NCI-H187 (cell line): Measurements from ENCODE around the gene TSPOAP1.

Experiments used
- DNase-seq, 2 experiments: peaks; one replicate each; lab custom pipeline; 2025; lab: John Stamatoyannopoulos, UW

Gene TSPOAP1

GRCh38 chr17:58278661-58279015 lies 50.0 kb downstream of the TSPOAP1 start:
- DNase-seq, result no peak

DNA sequence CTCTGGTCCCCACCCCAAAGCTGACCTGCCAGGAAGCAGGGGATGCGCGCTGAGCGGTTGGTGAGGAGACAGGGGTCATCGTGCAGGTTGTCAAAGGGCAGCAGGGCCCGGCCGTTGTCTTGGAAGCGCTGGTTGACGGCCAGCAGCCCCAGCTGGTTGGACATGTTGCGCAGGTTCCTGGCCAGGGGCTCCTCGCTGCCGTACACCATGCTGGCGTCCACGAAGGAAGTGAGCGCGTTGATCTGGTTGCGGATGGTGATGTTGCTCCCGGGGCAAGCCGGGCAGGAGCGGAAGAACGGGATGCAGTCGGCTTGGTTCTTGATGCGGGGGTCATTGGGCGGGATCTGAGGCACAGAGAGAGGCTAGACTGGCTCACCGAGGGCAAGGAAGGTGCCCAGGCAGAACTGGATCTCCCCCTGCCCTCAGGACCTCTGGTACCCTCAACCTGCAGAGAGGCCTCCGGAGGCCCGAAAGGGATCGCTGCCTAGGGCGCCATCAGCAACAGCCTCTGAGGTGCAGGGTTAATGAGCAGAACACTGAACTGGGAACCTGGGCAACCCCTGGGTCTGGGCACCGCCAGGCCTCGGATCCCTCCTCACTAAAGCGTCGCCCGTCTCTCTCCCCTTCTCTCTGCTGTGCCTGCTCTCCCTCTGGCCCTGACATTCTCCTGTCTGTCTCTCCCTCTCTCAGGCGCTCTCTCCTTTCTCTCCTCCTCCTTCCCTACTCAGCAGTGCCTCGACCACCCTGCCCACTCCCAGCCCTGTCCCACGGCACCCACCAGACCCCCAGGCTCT lies 50.6 kb downstream of the TSPOAP1 start:
- no peak for DNase-seq

GRCh38 chr17:58277107-58277801 lies 51.3 kb downstream of the TSPOAP1 start:
- DNase-seq, result no peak

DNA sequence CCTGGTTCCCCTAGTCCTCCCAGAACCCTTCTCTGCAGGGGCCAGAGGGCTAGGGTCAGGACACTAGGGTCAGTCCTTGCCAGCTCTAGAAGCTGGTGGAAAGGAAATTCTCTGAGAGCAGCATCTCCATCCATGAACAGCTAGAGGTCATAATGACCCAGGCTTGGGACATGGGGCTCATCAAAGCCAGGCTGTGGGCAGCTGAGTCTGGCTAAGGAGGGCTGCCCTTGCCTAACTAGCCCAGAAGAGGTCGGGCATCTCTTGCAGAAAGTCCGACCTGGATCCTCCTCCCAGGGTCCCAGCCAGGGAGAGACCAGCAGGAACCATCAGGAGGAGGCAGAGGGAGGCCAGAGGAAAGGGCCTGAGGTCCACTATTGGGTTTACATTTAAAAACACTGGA lies 52.2 kb downstream of the TSPOAP1 start:
- no peak for DNase-seq

DNA sequence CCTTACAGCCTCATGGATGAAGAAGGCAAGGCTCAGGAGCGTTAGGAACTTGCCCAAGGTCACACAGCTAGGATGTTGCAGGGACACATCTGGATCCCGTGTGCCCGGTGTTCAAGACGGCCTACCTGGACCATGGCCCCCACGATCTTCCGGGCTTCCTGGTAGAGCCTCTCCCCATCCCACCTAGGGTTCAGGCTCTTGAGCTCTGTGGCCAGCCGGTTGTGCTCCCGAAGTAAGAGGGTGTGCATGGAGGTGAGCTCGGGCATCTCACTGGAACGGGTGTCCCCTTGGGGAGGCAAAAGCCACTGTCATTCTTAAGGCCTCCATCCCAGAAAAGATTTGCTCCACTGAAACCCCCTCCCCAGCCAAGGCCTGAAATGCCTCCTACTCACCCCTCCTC lies 53.2 kb downstream of the TSPOAP1 start:
- DNase-seq, result no peak

DNA sequence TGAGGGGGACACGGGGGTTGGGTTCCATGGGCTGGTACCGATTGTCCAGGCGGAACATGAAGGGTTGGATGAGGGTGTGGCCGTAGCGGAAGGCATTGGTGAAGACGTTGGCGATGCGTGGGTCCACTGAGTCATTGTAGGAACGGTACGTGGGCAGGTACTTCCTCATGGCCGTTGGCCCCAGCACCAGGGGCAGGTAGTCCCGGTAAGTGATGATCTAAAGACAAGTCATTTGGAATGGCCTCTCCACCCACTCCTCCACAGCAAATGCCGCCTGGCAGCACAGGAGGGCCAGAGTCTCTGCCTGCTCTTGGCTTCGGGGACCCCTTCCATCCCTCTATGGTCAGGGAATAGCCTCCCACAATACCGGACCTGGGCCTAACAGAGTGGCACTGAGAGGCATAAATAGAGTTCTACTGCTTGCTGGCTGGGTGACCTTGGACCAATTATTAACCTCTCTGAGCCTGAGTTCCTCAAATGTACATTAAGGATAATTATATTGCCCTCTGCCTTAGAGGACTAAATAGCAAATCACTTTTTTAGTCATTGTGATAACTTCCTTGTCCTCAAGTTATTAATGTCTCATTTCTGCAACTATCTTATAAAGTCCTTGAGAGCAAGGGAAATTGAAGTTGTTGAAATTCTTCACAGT lies 55.0 kb downstream of the TSPOAP1 start:
- DNase-seq, result no peak

GRCh38 chr17:58272367-58273280 lies 56.0 kb downstream of the TSPOAP1 start:
- no peak for DNase-seq

- no peak for DNase-seq
Measured at GRCh38 chr17:58271216-58271931, 57.2 kb downstream of the TSPOAP1 start.

DNA sequence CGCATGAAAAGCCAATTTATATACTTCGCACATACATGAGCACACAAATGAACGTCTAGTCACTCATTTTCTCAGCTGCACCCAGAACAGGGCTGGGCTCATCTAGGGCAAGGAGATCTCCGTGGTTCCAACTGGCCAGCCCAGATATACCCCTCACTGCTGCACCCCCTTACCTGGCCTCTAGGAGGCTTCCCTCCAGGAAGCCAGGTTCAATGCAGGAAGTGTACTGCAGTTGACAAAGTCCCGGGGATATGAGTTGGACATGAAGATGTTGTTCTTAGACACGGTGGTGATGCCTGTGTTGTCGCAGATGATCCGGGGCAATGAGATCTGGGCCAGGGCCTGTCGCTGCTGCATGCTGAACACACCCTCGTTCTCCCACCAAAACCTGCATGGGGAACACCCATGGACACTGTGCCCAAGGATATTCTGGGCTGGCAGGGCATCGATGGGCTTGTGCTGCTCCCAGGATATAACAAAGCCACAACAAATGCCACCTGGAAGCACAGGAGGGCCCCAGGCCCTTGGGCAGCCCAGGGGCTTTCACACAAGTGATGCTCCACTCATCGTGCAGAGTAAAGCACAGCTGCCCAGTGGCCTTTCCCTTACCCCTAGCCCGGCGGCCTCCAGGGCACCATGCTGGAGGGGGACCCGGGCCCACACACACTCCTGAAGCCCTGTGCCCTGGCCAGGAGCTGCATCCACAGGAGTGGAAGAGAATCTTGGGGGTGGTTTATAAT lies 57.9 kb downstream of the TSPOAP1 start:
- no peak for DNase-seq

DNA sequence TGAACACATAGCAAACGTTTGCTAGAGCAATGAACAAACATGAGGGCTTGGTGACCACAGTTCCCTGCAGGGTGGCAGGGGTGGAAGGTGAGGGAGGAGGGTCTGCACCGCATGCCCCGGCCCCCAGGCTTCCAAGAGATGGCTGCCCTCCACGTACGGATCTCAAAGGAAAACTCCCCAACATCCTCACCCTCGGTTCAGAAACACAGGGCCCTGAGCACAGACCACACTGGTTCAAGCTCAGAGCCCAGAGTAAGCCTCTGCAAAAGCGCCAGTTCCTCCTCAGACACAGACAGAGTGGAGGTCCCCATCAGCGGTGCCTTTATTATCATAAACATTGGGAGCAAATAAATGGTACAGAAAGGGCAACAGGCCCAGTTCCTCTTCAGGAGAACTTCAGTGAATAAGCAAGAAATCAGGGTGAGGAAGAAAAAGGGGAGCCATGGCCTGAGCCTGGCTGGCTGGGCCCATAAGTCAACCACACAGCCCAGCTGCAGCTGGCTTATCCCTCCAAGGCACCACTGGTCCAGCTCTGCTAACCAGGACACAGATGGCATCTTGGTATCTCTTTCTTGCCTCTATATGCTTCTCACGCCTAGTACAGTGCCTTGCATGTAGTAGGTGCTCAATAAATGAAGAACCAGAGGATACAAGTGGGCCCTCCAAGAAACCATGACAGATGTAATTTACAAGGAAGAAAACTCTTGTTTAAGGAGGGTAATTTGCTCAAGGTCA lies 58.9 kb downstream of the TSPOAP1 start:
- no peak for DNase-seq

- DNase-seq, result no peak
Measured at GRCh38 chr17:58268774-58269556, 59.6 kb downstream of the TSPOAP1 start.

DNA sequence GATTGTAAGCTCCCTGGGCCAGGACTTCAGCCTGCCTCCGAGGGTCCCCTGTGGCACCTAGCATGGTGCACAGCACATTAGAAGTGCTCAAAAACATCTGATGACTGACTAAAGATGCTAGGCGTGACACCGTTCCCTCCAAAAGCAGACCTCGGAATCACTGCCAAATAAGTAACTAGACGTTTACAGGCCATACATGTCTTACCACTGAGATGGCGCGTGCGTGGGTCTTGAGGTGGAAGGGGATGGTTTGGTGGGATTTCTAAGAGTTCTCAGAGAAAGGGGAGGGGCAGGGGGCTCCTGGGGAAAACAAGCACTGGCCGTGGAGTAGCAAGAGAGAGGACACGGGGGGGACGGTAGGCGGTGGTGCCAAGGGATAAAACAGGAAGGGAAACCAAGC lies 60.3 kb downstream of the TSPOAP1 start:
- no peak for DNase-seq

DNA sequence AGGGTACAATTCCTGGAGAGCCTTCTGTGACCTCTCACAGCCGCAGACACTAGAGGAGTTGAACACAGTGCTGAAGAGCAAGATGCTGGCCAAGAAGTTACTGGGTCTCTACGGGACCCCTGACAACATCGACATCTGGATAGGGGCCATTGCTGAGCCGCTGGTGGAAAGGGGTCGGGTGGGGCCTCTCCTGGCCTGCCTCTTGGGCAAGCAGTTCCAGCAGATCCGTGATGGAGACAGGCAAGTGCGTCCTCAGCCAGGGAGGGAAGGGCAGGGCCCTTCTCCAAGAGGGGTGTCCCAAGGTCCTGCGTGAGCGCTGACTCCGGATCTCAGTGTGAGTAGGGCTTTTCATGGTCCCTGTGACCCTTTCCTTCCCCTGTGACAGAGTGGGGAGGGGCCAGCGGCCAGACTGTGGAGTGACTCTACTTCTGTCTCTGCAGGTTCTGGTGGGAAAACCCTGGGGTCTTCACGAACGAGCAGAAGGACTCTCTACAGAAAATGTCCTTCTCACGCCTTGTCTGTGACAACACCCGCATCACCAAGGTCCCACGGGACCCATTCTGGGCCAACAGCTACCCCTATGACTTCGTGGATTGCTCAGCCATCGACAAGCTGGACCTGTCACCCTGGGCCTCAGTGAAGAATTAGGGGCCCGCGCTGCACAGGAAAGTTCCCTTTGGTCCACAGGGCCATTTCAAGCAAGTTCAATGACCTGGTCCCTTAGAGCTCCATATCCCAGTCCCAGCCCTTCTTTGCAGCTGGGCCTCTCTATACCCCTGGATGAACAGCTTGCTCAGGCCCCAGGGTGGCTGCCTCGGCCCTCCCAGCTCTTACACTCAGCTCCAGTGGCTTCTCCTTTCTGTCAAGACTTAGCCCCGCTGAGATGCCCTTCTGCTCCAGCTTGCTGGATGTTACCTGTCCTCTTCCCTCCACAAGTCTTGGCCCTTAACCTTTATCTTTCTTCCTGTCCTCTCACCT lies 61.0 kb downstream of the TSPOAP1 start:
- DNase-seq, result no peak

DNA sequence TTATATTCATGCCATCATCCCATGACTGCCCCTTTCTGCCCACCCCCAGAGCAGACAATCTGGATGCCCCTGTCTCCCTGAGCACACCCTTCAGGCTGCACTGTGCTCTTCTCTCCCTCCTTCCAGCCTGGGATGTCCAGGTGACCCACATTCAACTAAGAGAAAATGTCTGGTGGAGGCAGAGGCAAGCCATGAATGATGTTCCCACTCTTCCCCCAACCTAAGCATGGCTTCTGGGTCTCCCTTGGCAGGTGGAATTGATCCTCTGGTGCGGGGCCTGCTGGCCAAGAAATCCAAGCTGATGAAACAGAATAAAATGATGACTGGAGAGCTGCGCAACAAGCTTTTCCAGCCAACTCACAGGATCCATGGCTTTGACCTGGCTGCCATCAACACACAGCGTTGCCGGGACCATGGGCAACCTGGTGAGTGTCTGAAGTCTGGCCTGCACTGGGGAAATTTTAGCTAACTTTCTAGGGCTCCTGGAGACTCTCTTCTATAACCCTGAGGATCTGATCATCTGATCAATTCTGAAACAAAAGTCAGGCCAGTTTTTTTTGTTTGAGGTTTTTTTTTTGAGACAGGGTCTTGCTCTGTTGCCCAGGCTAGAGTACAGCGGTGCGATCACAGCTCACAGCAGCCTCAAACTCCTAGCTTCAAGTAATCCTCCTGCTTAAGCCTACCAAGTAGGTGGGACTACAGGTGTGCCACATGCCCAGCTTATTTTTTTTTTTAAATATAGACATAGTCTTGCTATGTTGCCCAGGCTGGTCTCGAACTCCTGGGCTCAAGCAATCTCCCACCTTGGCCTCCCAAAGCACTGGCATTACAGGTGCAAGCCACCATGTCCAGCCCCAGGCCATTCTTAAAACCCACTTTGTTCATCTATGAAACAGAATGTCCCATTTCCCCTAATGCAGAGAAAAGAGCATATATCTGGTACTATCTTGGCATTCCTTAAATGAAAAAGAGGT lies 62.4 kb downstream of the TSPOAP1 start:
- DNase-seq, result no peak

DNA sequence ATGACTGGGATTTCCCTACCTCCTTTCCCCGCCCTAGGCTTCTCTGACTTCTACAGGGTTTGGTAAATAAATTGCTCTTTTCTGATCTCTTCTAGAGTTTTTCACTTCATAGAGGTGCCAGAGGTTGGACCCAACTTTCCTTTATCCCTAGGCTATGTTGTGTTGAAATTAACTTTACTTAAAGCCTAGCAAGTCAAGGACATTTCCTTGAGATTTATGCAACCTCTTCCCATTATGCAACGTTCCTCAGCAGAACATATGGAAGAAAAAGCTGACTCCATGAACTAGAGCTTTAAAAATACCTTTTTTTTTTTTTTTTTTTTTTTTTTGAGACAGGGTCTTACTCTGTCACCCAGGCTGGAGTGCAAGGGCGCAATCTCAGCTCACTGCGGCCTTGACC lies 63.3 kb downstream of the TSPOAP1 start:
- no peak for DNase-seq

GRCh38 chr17:58264407-58265103 lies 64.0 kb downstream of the TSPOAP1 start:
- DNase-seq, result no peak
